EH (cell line): ENCODE measurements around the gene CTSF.
"Not testable (repeated sequence)": the region's sequence is repeated elsewhere in the genome, so short reads cannot be mapped to it uniquely, and the experiment has no call there.

ENCODE experiments used
- DNase-seq: peaks from one replicate; pipeline ENCODE4 v3.0.0-alpha.2; 2015; ENCODE audit warnings: low read depth

The CTSF gene

DNA sequence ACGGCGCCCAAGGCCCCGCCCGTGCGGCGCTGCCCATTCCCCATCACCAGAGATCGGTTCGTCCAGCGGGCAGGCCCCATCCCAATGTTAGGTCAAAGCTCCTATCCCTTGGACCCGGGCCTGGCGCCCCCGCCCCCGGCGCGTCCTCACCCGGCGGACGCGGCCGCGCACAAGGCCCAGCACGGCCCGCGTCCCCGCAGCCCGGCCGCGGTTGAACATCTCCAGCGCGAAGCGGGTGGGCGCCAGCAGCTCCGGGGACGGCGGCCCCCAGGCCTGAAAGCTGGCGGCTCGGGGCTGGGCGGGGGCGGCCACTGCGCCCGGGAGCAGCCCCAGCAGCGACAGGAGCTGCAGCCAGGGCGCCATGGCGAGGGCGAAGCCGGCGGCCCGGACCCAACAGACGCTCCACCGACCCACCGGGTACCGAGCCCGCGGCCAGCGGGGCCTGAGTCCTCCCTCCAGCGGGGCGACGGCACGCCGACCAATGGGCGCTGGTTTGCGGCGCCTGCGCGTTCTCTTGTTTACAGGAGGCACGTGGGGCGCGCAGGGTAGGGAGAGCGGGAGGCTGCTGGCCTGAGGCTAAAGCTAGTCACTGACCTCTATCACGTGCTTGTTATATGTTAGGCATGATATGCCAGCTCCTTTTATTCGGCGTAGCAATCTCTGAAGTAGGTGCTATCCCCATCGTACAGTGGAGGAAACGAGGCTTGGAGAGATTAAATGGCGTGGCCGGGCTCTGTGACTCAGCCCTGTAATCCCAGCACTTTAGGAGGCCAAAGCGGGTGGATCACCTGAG is at the start of gene CTSF:
Gene CTSF (minus strand): TSS at position 483 of the 793 bp plus-strand sequence. CDS start 120 bp downstream, at position 363.
- DNase-seq, result peak; percentile 79

DNA sequence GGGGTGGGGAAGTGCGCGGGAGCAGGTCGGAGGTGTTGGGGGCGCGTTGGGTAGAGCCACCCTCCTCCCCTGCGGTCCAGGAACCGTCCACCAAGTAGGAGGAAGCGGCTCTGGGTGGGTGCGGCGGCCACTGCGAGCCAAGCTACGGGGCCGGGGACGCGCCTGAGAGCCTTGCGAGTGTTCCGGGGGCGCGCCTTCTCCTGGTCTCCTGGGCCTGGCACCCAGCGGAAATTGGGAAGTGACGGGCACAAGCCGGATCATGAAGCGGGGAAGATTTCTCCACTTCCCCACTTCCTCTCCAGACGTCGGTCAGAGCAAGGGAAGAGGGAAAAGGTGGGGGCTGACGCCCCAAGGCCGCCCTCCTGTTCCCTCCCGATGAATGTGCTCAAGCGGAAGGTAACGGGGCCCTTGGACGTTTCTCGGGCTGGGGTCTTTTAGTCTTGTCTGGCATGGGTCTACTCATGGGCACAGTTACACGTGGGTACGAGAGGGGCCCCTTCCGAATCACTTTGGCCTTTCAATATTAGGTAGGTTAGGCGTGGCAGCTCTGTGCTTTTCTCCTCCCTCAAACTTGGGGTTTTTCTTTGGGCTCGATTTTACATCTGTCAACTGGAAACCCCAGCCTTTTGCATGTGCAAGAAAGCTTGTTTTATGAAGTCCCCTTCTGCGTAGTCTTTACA is 48.9 kb upstream of the CTSF start:
- DNase-seq, result peak; percentile 76

DNA sequence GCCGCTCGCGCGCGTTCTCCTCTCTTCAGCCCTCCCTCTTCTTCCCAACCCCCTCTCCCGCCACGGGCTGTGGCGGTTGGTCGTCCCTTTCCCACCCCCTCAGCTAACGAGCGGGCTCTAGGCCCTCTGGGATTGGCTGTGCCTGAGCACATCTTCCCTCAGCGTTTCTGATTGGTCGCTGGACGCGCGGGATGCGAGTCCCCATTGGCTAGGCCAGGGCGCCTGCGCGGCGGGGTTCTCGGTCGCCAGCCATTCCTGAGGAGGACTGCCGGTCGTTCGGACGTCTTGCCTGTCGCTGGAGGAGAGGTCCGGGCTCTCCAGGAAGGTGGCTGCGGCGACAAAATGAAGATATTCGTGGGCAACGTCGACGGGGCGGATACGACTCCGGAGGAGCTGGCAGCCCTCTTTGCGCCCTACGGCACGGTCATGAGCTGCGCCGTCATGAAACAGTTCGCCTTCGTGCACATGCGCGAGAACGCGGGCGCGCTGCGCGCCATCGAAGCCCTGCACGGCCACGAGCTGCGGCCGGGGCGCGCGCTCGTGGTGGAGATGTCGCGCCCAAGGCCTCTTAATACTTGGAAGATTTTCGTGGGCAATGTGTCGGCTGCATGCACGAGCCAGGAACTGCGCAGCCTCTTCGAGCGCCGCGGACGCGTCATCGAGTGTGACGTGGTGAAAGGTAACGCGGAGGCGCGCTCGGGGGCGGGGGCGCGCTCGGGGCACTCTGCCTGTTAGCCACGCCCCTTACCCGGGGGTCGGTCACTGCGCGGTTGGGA is 48.2 kb upstream of the CTSF start, which contains the start of gene RBM14:
Gene RBM14 (plus strand): TSS at position 252 of the 776 bp plus-strand sequence. CDS start 91 bp downstream, at position 343.
- DNase-seq, result peak; percentile 100

DNA sequence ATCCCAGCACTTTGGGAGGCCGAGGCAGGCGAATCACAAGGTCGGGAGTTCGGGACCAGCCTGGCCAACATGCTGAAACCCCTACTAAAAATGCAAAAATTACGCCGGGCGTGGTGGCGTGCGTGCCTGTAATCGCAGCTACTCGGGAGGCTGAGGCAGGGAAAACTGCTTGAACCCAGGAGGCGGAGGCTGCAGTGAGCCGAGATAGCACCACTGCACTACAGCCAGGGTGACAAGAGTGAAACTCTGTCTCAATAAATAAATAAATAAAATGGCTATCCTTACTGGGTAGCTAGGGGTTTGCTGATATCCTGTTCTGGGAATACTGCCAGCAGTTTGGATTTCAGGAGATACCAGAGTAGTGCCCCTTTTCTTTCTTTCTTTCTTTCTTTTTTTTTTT is 45.7 kb upstream of the CTSF start:
- no peak for DNase-seq

DNA sequence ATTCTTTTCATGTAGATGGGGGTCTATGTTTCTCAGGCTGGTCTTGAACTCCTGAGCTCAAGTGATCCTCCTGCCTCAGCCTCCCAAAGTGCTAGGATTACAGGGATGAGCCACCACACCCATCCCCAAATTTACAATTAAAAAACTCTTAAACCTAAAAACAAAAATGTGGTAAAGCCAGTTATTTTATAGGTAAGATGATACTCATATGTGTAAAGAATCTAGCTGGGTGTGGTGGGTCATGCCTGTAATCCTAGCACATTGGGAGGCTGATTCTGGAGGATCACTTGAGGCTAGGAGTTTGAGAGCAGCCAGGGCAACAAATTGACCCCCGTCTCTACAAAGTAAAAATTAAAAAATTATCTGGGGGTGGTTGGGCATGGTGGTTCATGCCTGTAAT is 44.1 kb upstream of the CTSF start:
- no peak for DNase-seq

DNA sequence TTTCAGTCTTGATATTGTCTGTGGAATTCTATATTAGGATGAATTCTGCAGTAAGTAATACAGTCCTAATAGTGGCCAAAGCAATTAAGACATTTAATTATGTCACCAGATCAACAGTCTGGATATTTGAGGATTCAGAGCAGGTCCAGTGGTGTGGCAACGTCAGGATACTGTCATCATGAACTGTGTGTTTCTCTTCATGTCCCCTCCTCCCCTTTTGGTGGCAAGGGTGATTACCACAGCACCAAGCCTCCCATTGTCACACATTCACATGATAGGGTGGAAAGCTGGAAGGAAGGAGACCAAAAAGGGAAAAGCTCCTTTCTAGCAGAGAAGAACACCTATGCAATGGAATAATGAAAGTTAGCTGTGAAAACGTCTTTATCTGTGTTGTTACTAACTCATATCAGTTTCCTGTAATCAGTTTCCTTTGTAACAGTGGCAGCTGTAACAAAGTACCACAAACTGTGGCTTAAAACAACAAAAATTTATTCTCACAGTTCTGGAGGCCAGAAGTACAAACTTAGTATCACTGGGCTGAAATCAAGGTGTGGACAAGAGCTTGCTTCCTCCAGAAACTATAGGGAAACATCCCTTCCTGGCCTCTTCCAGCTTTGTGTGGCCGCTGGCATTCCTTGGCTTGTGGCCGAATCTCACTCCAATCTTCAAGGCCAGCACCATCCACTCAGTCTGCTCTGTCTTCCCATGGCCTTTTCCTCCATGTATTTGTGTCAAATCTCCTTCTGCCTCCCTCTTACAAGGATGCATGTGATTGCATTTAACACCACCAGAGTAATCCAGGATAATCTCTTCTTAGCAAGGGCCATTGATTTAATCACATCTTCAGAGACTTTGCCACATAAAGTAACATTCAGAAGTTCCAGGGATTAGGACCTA is 41.6 kb upstream of the CTSF start:
- DNase-seq, result no peak

DNA sequence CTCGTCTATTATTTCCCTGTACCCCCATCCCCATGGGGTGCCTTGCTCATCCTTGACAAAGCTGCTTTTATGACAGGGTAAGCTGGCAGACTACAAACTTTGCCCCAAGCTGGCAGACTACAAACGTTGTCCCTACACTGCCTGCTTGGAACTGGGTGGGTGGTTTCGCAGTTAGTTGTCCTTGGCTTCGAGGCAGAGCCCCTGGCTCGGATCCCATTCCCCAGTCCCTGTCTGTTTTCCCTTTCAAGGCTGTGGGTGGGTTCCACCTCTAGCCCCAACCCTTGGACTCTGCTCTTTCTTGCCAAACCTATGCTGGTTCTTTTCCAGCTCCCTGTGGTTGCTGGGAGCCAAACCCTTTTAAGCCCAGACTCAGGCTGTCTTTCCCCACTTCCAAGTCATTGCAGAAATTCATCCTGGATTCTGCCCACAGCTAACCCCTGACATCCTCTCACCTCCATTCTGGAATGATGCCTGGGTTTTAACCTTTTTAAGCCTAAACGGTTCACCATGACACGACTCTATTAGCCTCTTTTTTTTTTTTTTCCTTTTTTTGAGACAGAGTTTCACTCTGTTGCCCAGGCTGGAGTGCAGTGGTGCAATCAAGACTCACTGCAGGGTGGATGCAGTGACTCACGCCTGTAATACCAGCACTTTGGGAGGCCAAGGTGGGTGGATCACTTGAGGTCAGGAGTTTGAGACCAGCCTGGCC is 38.9 kb upstream of the CTSF start:
- DNase-seq, result peak; percentile 45

DNA sequence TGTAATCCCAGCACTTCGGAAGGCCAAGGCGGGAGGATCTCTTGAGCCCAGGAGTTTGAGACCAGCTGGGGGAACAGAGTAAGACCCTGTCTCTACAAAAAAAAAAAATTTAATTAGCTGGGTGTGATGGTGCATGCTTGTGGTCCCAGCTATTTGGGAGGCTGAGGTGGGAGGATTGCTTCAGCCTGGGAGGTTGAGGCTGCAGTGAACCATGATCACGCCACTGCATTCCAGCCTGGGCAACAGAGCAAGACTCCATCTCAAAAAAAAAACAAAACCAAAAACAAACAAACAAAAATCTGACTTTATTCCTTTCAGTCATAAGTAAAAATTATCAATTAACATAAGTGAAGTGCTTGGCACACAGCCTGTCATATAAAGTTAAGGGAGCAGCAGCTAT is 38.2 kb upstream of the CTSF start:
- DNase-seq, result not testable (repeated sequence)

DNA sequence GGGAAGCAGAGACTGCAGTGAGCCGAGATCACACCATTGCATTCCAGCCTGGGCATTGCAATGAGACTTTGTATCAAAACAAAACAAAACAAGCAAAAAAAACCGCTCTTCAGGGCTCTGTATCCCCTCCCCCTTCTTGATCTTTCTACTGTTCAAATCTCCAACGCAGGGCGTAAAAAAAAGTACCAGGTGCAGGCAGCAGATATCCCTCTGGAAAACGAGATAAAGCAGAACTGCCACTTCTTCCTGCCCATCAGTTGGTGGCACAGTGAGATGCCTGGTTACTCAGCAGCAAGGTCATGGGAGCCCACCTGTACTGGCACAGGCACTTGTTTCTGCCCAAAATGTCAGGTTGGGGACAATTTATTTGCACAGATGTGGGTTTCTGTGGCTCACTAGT is 35.7 kb upstream of the CTSF start:
- no peak for DNase-seq

DNA sequence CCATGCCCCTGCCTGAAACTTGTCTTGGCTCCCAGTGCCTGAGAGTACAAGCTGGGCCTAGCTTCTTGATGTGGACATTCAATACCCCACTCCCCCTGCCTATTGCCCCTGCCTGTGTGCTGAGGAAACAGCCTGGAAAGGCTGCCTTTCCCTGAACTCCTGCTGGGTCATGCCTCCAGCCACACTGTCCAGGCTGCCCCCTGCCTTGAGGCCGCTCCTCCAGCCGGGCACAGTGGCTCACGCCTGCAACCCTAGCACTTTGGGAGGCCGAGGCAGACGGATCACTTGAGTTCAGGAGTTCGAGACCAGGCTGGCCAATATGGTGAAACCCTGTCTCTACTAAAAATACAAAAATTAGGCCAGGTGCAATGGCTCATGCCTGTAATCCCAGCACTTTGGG is 34.7 kb upstream of the CTSF start:
- DNase-seq, result no peak

DNA sequence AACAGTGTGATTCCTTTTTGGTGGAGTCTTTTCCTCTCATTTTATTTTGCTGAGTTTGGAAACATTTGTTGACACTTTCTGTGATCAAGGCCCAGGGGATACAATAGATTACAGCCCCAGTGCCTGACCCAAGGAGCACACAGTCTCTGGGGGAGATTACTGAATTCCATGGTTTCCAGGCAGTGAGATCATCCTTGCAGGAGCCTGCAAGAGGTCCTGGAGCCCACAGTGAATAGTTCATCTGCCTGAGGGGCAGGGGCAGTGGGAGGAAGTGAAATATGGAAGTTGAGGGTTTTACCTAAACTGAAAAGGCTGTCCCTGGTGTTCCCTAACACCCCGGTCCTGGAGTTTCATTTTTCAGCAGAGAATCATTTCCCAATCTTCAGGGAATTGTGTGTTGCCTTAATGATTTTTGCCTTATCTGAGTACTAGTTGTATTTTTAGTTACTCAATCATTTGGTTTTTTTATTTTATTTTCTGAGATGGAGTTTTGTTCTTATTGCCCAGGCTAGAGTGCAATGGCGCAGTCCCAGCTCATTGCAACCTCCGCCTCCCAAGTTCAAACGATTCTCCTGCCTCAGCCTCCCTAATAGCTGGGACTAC is 32.3 kb upstream of the CTSF start:
- peak; percentile 15 for DNase-seq

DNA sequence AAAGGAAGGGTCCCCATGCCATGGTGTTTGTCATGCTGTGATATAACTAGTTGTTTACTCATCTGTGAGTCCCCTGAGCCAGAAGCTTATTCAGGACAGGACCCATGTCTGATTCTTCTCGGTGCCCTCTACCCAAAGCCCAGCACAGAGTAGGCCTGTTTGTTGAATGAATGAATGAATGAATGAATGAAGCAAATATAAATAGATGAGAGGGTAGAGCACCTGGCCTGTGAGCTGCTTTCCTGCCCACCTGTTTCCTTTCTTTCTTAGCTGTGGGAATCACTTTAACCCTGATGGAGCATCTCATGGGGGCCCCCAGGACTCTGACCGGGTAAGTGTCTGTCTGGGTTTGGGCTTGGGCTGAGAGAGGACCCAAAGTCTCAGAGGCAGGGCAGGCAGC is 31.8 kb upstream of the CTSF start:
- no peak for DNase-seq

DNA sequence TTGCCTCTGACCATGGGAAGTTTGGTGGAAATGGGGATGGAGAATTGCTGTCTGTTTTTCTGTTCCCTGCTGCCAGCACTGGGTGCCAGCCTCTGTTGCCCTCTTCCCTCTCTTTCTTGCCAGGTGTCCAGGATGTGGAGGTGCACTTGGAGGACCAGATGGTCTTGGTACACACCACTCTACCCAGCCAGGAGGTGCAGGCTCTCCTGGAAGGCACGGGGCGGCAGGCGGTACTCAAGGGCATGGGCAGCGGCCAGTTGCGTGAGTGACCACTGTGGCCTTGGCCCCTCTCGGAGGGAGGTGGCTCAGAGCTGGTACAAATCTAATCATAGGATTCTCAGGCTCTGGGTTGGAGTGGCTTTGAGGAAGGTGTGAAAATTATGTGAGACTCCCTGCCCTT is 30.6 kb upstream of the CTSF start:
- DNase-seq, result no peak

DNA sequence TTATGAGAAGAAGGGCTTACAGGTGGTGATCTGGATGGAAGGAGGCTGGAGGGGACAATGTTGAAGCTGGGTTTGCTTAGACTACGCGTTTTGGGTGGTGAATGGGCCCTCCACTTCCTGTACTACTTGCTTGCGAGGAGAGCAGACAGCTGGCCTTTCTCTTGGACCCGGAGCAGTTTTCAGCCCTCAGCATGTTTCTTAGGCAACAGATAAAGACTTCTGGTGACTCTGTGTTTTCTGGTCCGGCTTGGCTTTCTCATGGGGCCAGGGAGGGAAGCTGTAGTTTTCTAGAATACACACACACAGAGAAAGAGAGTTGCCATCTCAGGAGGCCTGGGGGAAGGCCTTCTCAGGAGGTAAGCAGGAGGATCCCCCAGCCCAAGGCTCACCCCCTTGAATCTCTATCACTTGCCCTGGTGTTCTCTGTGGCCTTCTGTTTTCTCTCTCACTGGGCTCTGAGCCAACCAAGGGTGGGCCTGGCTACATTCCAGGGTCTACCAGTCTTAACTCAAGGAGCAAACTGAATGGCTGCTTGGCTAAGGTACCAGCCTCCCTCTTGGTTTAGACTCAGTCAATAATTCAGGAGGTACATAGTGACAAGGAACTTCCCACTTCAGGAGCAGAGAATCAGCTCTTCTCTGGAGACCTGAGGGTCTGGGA is 27.0 kb upstream of the CTSF start:
- DNase-seq, result no peak

DNA sequence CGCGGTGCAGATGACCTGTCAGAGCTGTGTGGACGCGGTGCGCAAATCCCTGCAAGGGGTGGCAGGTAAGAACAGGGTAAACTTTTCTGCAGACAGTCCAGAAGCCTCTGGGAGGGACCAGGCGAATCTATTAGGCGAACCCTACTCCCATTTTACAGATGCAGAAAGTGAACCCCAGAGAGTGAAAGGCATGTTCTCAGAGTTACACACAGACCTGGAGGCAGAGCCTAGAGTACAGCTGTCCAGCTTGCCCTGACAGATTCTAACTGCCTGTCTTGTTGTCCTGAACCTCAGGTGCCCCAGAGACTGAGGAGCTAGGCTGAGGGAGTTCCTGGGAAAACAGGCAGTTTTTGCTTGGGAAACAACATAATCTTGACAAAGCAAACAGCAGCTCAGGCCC is 25.2 kb upstream of the CTSF start:
- DNase-seq, result no peak

DNA sequence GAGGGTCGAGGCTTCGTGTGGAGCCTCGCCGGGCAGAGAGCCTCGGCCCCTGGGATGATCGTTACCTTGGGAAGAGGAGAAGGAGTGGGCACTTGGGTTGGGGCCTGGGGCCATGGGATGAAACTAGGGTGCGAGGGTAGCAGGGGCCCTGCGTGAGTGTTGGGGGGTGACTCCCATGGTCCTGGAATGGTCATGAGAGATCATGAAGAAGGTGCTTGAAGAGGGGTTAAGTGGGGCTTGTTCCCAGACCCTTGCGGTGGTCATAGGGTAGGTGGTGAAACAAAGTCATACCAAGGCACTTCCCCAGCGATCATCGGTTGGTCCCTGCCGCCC is 24.9 kb upstream of the CTSF start:
- no peak for DNase-seq

DNA sequence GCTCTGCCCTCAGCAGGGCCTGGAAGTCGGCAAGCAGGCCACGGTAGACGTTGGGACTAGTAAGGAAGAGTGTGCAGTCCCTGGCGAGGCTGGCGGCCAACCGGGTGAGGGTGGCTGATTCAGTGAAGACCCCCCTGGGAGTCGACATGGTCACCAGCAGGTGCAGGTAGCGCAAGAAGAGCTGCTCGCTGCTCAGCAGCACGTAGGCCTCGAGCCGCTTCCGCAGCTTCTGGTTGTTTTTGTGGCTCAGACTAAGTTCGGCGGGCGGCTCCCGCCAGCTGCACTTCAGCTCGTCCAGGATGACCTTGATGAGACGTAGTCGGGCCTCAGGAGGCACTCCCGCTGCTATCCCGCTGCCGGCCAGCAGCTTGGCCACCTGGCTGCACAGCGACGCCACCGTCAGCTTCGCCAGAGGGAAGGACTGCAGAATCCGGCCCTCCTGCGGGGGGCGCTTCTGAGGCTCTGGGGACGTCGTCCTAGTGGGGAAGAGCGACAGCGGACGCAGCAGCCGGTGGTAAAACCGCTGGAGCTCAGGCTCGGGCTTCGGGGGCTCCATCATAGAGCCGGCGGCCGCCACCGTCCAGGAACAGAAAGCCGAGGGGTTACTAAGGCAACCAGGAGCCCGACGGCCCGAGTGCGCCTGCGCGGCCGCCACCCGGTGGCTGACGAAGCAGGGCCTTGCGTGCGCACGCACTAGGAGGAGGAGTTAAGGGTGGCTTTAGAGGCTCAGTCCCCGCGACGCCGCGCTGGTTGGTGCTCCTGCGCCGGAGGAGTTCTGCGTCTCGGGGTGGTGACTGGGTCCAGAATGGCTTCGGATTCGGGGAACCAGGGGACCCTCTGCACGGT is 24.3 kb upstream of the CTSF start, which contains the start of the genes CCDC87 and CCS:
Gene CCDC87 (minus strand): TSS at position 607 of the 846 bp plus-strand sequence. CDS start 48 bp downstream, at position 559.
Gene CCS (plus strand): TSS at position 729 of the 846 bp plus-strand sequence. CDS start 77 bp downstream, at position 806.
- DNase-seq, result peak; percentile 96

DNA sequence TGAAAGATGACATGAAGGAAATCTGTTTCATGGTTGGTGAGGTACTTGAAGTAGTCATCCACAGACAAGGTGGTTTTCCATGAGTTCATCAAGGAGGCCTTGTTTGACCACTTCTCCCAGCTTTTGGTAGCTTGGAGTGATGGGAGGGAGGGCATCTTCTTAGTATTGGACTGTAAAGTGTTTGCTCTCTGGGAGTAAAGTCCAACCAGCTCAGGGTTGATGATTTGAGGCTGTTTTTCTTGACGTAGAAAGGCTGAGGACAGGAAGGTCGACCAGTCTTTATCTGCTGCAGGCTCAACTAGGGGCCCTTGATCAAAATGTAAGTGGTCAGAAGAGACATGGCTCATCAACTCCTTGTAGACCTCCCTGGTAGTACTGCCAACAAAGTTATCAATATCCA is 22.8 kb upstream of the CTSF start:
- DNase-seq, result no peak
